DOHH2 (cell line): Measurements from ENCODE around the gene CACNA2D3.

Experiments used
- EZH2phosphoT487 ChIP-seq: fragments of 200-600 bp; sonication (generic); IDR thresholded peaks from 2 replicates; pipeline ENCODE4 v1.6.1; 2017; ENCODE audit warnings: borderline replicate concordance, mild to moderate bottlenecking, antibody characterized with exemption, low read length, moderate library complexity, mixed read lengths
- TF ChIP-seq, protein P1 (sequence below): fragments of 200-600 bp; sonication (generic); IDR thresholded peaks from one replicate; pipeline ENCODE4 v1.5.1; 2014; ENCODE audit warnings: antibody characterized with exemption, mild to moderate bottlenecking, low read depth, low read length; ENCODE audit not compliant: poor library complexity, severe bottlenecking

DNA sequence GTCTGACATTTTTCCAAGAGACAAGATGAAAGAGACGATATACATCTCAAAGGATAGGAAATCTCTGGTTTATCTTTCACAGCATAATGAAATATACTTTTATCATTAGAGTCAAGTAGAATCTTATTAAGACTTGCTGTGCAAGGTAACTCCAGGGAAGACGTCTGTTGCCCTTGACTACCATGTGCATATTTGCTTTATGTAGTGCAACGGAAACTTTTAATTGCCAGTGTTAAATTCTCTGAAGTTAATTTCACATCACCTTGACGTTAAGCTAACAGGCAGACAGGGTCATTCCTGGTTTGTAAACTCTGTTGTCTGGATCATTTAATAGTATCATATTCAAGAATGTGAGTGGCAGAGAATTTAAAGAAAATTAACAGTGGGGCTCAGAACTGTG is 722.7 kb downstream of the CACNA2D3 start:
- TF ChIP-seq, protein P1, sequence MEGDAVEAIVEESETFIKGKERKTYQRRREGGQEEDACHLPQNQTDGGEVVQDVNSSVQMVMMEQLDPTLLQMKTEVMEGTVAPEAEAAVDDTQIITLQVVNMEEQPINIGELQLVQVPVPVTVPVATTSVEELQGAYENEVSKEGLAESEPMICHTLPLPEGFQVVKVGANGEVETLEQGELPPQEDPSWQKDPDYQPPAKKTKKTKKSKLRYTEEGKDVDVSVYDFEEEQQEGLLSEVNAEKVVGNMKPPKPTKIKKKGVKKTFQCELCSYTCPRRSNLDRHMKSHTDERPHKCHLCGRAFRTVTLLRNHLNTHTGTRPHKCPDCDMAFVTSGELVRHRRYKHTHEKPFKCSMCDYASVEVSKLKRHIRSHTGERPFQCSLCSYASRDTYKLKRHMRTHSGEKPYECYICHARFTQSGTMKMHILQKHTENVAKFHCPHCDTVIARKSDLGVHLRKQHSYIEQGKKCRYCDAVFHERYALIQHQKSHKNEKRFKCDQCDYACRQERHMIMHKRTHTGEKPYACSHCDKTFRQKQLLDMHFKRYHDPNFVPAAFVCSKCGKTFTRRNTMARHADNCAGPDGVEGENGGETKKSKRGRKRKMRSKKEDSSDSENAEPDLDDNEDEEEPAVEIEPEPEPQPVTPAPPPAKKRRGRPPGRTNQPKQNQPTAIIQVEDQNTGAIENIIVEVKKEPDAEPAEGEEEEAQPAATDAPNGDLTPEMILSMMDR = no peak
- no peak for TF ChIP-seq EZH2phosphoT487
